NCI-H2081 treated with DMSO at 0.1 percent for 48 hours (cell line): ENCODE data around the gene MAST4.
"Not testable (repeated sequence)": the region's sequence is repeated elsewhere in the genome, so short reads cannot be mapped to it uniquely, and the experiment has no call there.

ENCODE experiments used
- DNase-seq: peaks from one replicate; lab custom pipeline; 2025; lab: John Stamatoyannopoulos, UW

Gene MAST4

GRCh38 chr5:67127347-67127895 is 531.2 kb downstream of the MAST4 start:
- DNase-seq = not testable (repeated sequence)

- no peak for DNase-seq
These were observed 533.6 kb downstream of the MAST4 start for GRCh38 chr5:67129768-67130167.

- DNase-seq = no peak
These were observed 537.0 kb downstream of the MAST4 start for GRCh38 chr5:67133217-67133616.

GRCh38 chr5:67133776-67134175 is 537.6 kb downstream of the MAST4 start:
- no peak for DNase-seq

- no peak for DNase-seq
These were observed 539.3 kb downstream of the MAST4 start for GRCh38 chr5:67135381-67135984.

GRCh38 chr5:67139030-67139429 is 542.8 kb downstream of the MAST4 start:
- DNase-seq = no peak

- DNase-seq = no peak
These were observed 544.2 kb downstream of the MAST4 start for GRCh38 chr5:67140413-67140812.

- no peak for DNase-seq
These were observed 545.5 kb downstream of the MAST4 start for GRCh38 chr5:67141644-67142043.

- DNase-seq = no peak
These were observed 546.6 kb downstream of the MAST4 start for GRCh38 chr5:67142816-67143215.

- no peak for DNase-seq
These were observed 547.4 kb downstream of the MAST4 start for GRCh38 chr5:67143549-67143948.

- DNase-seq = no peak
These were observed 548.0 kb downstream of the MAST4 start for GRCh38 chr5:67144183-67144639.

- DNase-seq = no peak
These were observed 550.4 kb downstream of the MAST4 start for GRCh38 chr5:67146574-67146973.

- no peak for DNase-seq
These were observed 550.8 kb downstream of the MAST4 start for GRCh38 chr5:67146981-67147380.

GRCh38 chr5:67147760-67148159 is 551.6 kb downstream of the MAST4 start:
- DNase-seq = no peak

- no peak for DNase-seq
These were observed 553.1 kb downstream of the MAST4 start for GRCh38 chr5:67149057-67149950.

- no peak for DNase-seq
These were observed 553.8 kb downstream of the MAST4 start for GRCh38 chr5:67149951-67150523.

GRCh38 chr5:67152400-67152799 is 556.2 kb downstream of the MAST4 start:
- DNase-seq = no peak

- DNase-seq = no peak
These were observed 557.1 kb downstream of the MAST4 start for GRCh38 chr5:67153292-67153691.

GRCh38 chr5:67154556-67155206 is 558.5 kb downstream of the MAST4 start:
- DNase-seq = no peak

- DNase-seq = no peak
These were observed 560.9 kb downstream of the MAST4 start for GRCh38 chr5:67156976-67157583.

- no peak for DNase-seq
These were observed 564.1 kb downstream of the MAST4 start for GRCh38 chr5:67160272-67160671.

GRCh38 chr5:67160985-67161384 is 564.8 kb downstream of the MAST4 start:
- no peak for DNase-seq
